Mesothelial cell of epicardium (in vitro differentiated cells): Measurements from ENCODE around the gene MYO6. TPM values are rescaled to one million over a fixed set of nuclear protein-coding genes. Genes with fewer than 3 reads are reported as not detected.

Experiments used
- DNase-seq, 2 experiments: peaks; one replicate each; pipeline ENCODE4 v3.0.0; 2021; ENCODE audit warnings: low spot score in 2 of 2; ENCODE audit not compliant: unreplicated experiment in 2 of 2
- H3K27ac Mint-ChIP-seq: 2 replicates; pipeline ENCODE4 v1.8.0; 2021; ENCODE audit warnings: mixed read lengths
- H3K27me3 Mint-ChIP-seq: 2 replicates; pipeline ENCODE4 v1.8.0; 2021; ENCODE audit warnings: low read depth, mixed read lengths
- H3K36me3 Mint-ChIP-seq: 2 replicates; pipeline ENCODE4 v1.8.0; 2021; ENCODE audit warnings: mixed read lengths
- H3K4me1 Mint-ChIP-seq: 2 replicates; pipeline ENCODE4 v1.8.0; 2021; ENCODE audit warnings: mixed read lengths
- H3K4me3 Mint-ChIP-seq: 2 replicates; pipeline ENCODE4 v1.8.0; 2021; ENCODE audit warnings: mild to moderate bottlenecking, moderate library complexity, mixed read lengths
- H3K9me3 Mint-ChIP-seq: 2 replicates; pipeline ENCODE4 v1.8.0; 2021; ENCODE audit warnings: mixed read lengths
- CTCF ChIP-seq: fragments of 200-600 bp; sonication (generic); IDR thresholded peaks from one replicate; pipeline ENCODE4 v1.5.0; 2021; ENCODE audit warnings: antibody characterized with exemption; ENCODE audit not compliant: unreplicated experiment
- total RNA-seq: library from RNA; stranded (reverse); gene quantifications from 3 replicates; pipeline ENCODE4 v1.2.1, GENCODE V29; 2021

MYO6 gene
- total RNA-seq, 1 donor from 2014 or later, result 70.0 TPM

GRCh38 chr6:75848274-75848673, 99.2 kb downstream of the MYO6 start:
- Mint-ChIP-seq H3K4me1 (peaks cover 27% of the 10 kb centered on the region), H3K4me3 (no peak overlapping the region), H3K9me3 (no peaks in the 10 kb centered on the region), H3K36me3 (peaks cover 5% of the 10 kb centered on the region), H3K27me3 (no peaks in the 10 kb centered on the region), H3K27ac (no peak overlapping the region)
- DNase-seq, result no peak
- no peak for TF ChIP-seq CTCF

- H3K27ac Mint-ChIP-seq, result peak overlapping the region; percentile 88
- H3K9me3 Mint-ChIP-seq, result no peaks in the 10 kb centered on the region
- DNase-seq, result no peak
- H3K36me3 Mint-ChIP-seq, result peaks cover 5% of the 10 kb centered on the region
- peaks cover 21% of the 10 kb centered on the region for H3K4me1 Mint-ChIP-seq
- no peak for TF ChIP-seq CTCF
- peak overlapping the region; percentile 33 for H3K4me3 Mint-ChIP-seq
- no peaks in the 10 kb centered on the region for H3K27me3 Mint-ChIP-seq
These were observed 100.4 kb downstream of the MYO6 start for GRCh38 chr6:75849329-75850025.

DNA sequence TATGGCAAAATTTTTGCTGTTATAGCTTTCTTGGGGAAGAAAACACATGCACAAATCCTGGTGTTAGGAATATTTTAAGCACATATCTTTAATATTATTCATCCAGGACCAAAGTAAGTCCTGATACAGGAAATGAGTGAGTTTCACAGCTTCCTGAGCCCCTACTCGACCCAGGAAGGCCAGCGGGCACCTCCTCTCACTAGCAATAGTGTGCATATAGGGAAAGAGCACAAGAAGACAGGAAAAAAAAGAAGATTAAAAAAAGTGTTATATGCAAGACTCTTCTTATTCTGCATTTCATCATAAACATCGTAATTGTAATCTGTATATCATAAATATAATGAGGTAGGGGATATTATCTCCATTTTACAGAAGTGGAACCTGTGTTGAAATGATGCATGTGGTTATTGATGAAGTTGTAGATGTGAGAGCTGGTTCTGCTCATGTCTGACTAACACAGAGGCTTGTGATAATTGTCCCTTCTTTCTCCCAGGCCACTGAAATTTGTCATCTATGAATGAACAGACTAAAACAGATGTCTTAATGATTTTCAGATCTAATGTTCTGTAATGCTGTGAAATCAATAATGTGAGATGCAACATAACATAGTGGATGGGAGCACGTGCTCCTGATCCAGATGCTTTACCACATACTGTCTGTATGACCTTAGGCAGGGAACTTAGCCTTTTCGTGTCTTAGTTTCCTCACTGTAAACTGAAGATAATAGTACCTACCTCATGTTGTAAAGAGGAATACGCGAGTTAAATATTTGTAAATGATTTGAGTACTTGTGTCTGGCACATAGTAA, 101.2 kb downstream of the MYO6 start:
- Mint-ChIP-seq H3K36me3 (peaks cover 2% of the 10 kb centered on the region), H3K4me1 (peaks cover 21% of the 10 kb centered on the region), H3K9me3 (no peaks in the 10 kb centered on the region), H3K27ac (peak overlapping the region; percentile 88), H3K4me3 (peak overlapping the region; percentile 33), H3K27me3 (no peaks in the 10 kb centered on the region)
- TF ChIP-seq CTCF, result no peak
- no peak for DNase-seq

- peaks cover 4% of the 10 kb centered on the region for H3K36me3 Mint-ChIP-seq
- H3K9me3 Mint-ChIP-seq, result no peaks in the 10 kb centered on the region
- DNase-seq, result no peak
- H3K4me1 Mint-ChIP-seq, result peaks cover 19% of the 10 kb centered on the region
- H3K27me3 Mint-ChIP-seq, result no peaks in the 10 kb centered on the region
- H3K27ac Mint-ChIP-seq, result no peak overlapping the region
- H3K4me3 Mint-ChIP-seq, result no peak overlapping the region
- no peak for TF ChIP-seq CTCF
These were observed 103.7 kb downstream of the MYO6 start for GRCh38 chr6:75852721-75853120.

DNA sequence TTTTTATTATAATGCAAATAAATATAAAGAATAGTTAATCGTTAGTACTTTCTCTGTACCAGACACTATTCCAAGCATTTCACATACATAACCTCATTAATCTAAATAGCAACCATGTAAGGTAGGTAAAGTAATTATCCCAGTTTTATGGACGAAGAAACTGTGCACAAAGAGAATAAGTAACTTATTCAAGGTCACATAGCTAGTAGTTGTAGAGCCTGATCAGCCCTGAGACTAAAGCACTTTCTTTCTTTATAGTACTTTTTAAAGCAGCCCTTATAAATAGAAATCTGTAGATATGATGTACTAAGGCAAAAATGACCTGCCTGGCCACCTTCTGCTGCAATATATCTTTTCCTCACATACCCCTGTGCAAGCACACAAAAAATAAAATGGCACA, 104.8 kb downstream of the MYO6 start:
- no peak overlapping the region for H3K27ac Mint-ChIP-seq
- H3K4me1 Mint-ChIP-seq, result peaks cover 17% of the 10 kb centered on the region
- peaks cover 6% of the 10 kb centered on the region for H3K36me3 Mint-ChIP-seq
- H3K4me3 Mint-ChIP-seq, result no peak overlapping the region
- no peak for TF ChIP-seq CTCF
- DNase-seq, result no peak
- no peaks in the 10 kb centered on the region for H3K27me3 Mint-ChIP-seq
- H3K9me3 Mint-ChIP-seq, result no peaks in the 10 kb centered on the region
